K562 treated with DMSO at 1 percent for 48 hours (cell line): ENCODE measurements around the gene PKMYT1. TPM values are rescaled to one million over a fixed set of nuclear protein-coding genes. Genes with fewer than 3 reads are reported as not detected.

Experiments
- total RNA-seq: library from RNA; unstranded; fragments of 300-600 nt; gene quantifications from 2 replicates; pipeline ENCODE4 v1.2.3, GENCODE V29; 2022; ENCODE audit warnings: low replicate concordance; ENCODE audit errors: extremely low read depth

The PKMYT1 gene
- total RNA-seq: not detected in 2 replicates

DNA sequence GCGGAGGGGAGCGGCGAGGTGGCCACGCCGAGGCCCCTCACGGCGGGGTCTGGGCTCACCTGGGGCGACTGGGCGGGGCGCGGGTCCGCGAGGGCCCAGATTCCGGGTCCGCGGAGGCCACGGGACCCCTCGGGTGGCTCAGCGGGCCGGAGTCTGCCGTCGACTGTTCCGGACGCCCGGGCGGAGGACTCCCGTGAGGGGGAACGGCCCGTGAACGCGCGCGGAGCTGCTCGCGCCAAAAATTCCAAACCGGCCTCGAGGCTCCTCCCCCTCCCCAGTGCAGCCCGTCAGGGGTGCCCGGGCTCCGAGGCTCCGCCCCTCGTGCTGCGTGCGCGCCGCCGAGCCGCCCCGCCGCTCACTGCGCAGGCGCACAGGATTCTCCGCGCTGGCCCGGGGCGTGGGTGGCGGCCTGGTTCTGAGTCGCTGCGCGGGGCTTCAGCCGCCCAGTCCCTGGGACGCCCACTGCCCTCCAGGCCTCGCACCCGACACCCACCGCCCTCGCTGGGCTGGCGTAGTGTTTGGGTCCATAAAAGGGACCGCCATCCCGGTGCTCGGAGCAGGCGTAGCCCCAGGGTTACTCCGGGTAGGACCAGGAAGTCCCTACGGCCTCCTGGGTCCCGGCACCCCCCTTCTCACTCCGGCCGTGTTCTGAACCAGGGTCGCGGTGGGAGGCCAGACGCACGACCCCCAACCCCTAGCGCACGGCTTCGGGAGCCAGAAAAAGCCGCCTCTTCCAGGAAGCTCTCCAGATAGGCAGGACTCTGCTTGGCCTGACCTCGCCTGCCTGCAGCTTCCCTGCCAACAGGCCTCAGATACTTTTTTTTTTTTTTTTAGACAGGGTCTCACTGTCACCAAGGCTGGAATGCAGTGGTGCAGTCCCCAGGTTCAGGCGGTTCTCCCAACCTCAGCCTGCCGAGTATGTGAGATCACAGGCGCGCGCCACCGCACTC, at the start of gene PKMYT1:
PKMYT1 (minus strand) TSS at position 220 of the 950 bp plus-strand sequence. CDS start 789 bp downstream, outside the sequence.

DNA sequence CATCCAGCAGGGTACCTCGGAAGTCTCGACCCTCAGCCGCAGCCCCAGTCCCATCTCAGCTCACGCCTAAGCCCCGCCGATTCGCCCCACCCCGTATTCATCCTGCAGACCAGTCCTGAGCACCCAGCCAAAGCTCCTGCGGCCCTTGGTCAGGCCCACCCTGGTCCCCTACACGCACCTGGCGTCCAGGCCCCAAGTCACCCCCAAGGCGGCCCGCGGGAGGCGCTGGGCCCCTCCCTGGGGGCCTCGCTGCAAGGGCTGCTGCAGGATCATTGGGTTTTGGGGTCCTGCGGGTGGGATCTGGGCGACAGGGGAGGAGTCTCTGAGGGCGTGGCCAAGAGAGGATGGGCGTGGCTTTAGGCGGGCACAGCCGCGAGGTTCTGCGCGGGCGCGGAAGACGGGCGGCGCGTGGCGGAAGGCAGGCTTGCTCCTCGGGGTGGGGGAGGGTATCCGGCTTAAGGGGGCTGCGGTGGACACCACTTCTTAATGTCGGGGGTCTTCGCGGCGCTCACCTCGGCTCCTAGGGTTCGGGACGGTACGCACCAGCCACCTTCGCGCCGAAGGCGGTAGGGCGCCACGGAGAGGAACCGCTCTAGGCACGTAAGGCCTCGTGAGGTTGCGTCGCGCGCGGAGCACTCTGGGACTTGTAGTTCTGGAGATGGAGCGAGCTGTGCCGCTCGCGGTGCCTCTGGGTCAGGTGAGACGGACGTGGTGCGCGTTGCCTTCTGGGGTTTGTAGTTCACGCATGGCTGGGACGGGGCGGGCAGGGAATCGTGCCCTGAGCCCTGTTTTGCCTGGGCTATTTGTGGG, 43.6 kb upstream of the PKMYT1 start, which contains the start of the genes HCFC1R1 and THOC6:
HCFC1R1 (minus strand) TSS at position 274 of the 810 bp plus-strand sequence; CDS start at position 273, 1 bp downstream.
THOC6 (plus strand) TSS at position 367 of the 810 bp plus-strand sequence; CDS start at position 659, 292 bp downstream.

DNA sequence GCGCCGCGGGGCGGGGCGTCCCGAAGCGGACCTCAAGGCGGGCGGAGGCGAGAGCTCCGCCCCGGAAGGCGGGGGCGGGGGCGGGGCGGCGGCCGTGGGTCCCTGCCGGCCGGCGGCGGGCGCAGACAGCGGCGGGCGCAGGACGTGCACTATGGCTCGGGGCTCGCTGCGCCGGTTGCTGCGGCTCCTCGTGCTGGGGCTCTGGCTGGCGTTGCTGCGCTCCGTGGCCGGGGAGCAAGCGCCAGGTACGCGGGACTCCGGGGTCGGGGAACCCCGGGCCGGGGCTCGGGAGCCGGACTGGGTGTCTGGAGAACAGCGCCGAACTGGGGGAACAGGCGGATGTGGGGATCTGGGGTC, 40.0 kb upstream of the PKMYT1 start, which contains the start of gene TNFRSF12A:
TNFRSF12A (plus strand) TSS at position 122 of the 357 bp plus-strand sequence; CDS start at position 152, 30 bp downstream.

GRCh38 chr16:3017794-3018506, 37.7 kb upstream of the PKMYT1 start, which contains the start of gene CLDN6:
CLDN6 (minus strand) TSS chr16:3018183; CDS start chr16:3016021, 2,162 bp downstream.

DNA sequence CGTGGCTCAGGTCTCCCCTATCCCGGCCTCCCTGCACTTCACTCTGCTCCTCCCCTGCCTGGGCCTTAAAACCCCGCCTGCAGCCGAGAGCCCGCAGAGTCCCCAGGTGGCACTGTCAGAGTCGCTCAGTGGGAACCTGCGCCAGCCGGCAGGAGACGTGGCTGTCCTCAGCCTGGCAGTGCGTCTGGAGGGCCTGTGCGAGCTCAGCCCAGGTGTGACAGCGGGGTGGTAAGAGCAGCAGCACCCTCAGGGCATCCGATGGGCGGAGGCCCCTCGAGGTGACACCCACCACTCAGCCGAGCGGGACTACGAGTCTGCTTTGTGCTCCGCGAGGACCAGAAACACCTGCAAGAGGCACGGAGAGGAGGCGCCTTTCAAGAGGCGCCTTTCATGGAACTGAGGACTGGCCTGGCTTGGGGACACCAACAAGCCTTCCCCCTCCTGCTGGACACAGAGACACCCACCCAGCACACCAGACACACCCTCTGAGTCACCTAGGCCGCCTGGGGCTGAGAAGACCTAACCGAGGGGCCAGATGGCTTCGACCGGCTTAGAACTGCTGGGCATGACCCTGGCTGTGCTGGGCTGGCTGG, 32.7 kb upstream of the PKMYT1 start, which contains the start of gene CLDN9:
CLDN9 (plus strand) TSS at position 96 of the 593 bp plus-strand sequence; CDS start at position 536, 440 bp downstream.

GRCh38 chr16:2968738-2969544, 11.3 kb downstream of the PKMYT1 start, which contains the start of gene PAQR4:
PAQR4 (plus strand) TSS chr16:2969348; CDS start chr16:2969675, 327 bp downstream.

GRCh38 chr16:2963723-2964474, 16.3 kb downstream of the PKMYT1 start, which contains the start of gene KREMEN2:
KREMEN2 (plus strand) TSS chr16:2964275; CDS start chr16:2964521, 246 bp downstream.

Other genes with a start within 250 kb of the PKMYT1 start
- 132 TPM in 1 of 2 replicates, not detected in the other for gene SRRM2, start 227.8 kb downstream of the PKMYT1 start, total RNA-seq
- gene ELOB, start 203.2 kb downstream of the PKMYT1 start, total RNA-seq: not detected in 2 replicates
- gene PRSS33, start 192.9 kb downstream of the PKMYT1 start, total RNA-seq: not detected in 2 replicates
- not detected in 2 replicates for gene PRSS41, start 182.0 kb downstream of the PKMYT1 start, total RNA-seq
- not detected in 2 replicates for gene PRSS21, start 163.2 kb downstream of the PKMYT1 start, total RNA-seq
- gene ZG16B, start 150.1 kb downstream of the PKMYT1 start, total RNA-seq: not detected in 2 replicates
- gene PRSS22, start 122.3 kb downstream of the PKMYT1 start, total RNA-seq: not detected in 2 replicates
- gene FLYWCH2, start 97.2 kb downstream of the PKMYT1 start, total RNA-seq: not detected in 2 replicates
- gene FLYWCH1, start 68.5 kb downstream of the PKMYT1 start, total RNA-seq: not detected in 2 replicates
- not detected in 2 replicates for gene KREMEN2, start 16.2 kb downstream of the PKMYT1 start, total RNA-seq
- gene PAQR4, start 11.1 kb downstream of the PKMYT1 start, total RNA-seq: not detected in 2 replicates
- not detected in 2 replicates for gene CLDN9, start 32.5 kb upstream of the PKMYT1 start, total RNA-seq
- gene CLDN6, start 37.7 kb upstream of the PKMYT1 start, total RNA-seq: not detected in 2 replicates
- gene TNFRSF12A, start 39.9 kb upstream of the PKMYT1 start, total RNA-seq: not detected in 2 replicates
- gene HCFC1R1, start 43.5 kb upstream of the PKMYT1 start, total RNA-seq: not detected in 2 replicates
- not detected in 2 replicates for gene THOC6, start 43.6 kb upstream of the PKMYT1 start, total RNA-seq
- not detected in 2 replicates for gene BICDL2, start 56.5 kb upstream of the PKMYT1 start, total RNA-seq
- gene MMP25, start 66.1 kb upstream of the PKMYT1 start, total RNA-seq: not detected in 2 replicates
- gene IL32, start 85.2 kb upstream of the PKMYT1 start, total RNA-seq: not detected in 2 replicates
- not detected in 2 replicates for gene ZSCAN10, start 118.8 kb upstream of the PKMYT1 start, total RNA-seq
- gene ZNF205, start 132.1 kb upstream of the PKMYT1 start, total RNA-seq: not detected in 2 replicates
- gene ZNF213, start 154.6 kb upstream of the PKMYT1 start, total RNA-seq: not detected in 2 replicates
- gene OR1F1, start 207.8 kb upstream of the PKMYT1 start, total RNA-seq: not detected in 2 replicates